Measurements from ENCODE around the gene IKZF1.
A peak's percentile ranks its signal among the peaks of the same experiment; 100 is the strongest.

Gene IKZF1

DNA sequence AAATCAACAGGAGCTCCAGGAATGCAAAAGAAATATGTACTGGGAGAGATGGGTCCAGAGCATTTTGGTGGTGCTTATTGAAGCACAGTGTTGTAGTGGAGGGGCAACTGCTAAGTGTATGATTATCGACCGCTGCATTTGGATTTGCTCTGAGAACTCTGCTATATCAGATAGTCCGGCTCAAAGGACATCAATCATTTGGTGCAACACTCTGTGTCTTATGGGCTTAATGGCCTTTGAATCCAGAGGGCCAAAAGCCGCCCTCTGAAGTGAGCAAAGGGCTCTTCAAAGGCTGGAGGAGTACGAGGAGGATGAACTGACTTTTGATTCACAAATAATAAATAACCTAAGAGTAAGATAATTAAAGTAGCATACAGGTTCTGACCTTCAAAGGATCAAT lies 9.4 kb upstream of the IKZF1 start:
- TF ChIP-seq, protein P1, sequence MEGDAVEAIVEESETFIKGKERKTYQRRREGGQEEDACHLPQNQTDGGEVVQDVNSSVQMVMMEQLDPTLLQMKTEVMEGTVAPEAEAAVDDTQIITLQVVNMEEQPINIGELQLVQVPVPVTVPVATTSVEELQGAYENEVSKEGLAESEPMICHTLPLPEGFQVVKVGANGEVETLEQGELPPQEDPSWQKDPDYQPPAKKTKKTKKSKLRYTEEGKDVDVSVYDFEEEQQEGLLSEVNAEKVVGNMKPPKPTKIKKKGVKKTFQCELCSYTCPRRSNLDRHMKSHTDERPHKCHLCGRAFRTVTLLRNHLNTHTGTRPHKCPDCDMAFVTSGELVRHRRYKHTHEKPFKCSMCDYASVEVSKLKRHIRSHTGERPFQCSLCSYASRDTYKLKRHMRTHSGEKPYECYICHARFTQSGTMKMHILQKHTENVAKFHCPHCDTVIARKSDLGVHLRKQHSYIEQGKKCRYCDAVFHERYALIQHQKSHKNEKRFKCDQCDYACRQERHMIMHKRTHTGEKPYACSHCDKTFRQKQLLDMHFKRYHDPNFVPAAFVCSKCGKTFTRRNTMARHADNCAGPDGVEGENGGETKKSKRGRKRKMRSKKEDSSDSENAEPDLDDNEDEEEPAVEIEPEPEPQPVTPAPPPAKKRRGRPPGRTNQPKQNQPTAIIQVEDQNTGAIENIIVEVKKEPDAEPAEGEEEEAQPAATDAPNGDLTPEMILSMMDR (IDR thresholded peaks at IDR 0.05; ENCODE audit: low read depth, low read length), result no peak
- H3K36me3 ChIP-seq, result no peaks in the 10 kb centered on the region
- DNase-seq, result peak; percentile 52
- no peak overlapping the region for H3K4me3 ChIP-seq (ENCODE audit: low read depth, low read length)
- no peaks in the 10 kb centered on the region for H3K9me3 ChIP-seq (ENCODE audit: severe bottlenecking)
- no peaks in the 10 kb centered on the region for H3K27me3 ChIP-seq (ENCODE audit: insufficient read depth, low read depth, severe bottlenecking)
- H3K27ac ChIP-seq, result no peak overlapping the region

DNA sequence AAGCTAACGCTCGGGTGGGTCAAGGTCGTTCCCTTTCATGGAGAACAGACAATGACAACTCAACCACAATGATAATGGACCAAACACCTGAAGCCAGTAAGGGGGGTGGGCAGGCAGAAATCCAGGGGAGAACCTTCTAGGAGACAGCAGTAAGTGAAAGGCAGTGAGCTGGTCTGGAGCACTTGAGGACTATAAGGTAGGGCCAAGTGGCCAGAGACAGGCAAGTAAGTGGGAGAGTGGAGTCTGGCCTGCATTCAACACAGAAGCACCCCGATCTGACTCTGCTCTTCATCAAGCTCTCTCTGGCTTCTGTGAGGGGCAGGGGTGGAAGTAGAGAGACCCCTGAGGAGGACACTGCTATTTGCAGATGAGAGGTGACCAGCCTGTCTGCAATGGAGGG lies 7.7 kb upstream of the IKZF1 start:
- Histone ChIP-seq H3K27me3 (ENCODE audit: insufficient read depth, low read depth, severe bottlenecking) (no peaks in the 10 kb centered on the region), H3K27ac (no peak overlapping the region), H3K4me3 (ENCODE audit: low read depth, low read length) (no peak overlapping the region), H3K9me3 (ENCODE audit: severe bottlenecking) (no peaks in the 10 kb centered on the region), H3K36me3 (no peaks in the 10 kb centered on the region)
- TF ChIP-seq, protein P1 (IDR thresholded peaks at IDR 0.05; ENCODE audit: low read depth, low read length), result no peak
- DNase-seq, result no peak

DNA sequence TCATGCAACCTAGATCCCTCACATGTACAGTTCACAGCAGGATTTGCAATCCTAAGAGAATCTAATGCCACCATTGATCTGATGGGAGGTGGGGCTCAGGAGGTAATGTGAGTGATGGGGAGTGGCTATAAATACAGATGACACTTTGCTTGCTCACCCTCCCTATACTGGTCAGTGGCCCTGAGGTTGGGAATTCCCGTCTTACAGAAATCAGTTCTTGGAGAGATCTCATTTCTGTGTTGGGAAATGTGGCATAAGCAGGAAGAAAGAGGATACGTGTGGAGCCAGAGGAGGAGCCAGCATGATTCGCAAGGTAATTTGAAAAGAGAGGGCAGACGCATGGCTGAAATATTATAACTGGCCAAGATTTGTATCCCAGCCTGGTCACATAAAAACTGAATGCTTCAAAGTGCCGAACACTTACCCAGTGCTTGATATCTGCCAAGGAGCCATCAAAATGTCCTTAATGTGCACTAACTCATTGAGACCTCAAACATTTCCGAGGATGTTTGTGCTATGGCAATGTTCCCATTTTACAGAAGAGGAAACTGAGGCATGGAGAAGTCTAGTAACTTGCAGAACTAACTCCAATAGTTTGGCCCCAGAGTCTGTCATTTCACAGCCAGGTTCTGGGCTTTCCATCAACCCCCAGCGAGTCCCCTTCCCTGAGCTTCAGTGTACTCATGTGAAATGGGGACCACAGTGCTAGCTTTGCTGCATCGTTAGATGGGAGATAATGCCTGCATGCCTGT lies 5.5 kb upstream of the IKZF1 start:
- H3K4me3 ChIP-seq (ENCODE audit: low read depth, low read length), result no peak overlapping the region
- no peaks in the 10 kb centered on the region for H3K9me3 ChIP-seq (ENCODE audit: severe bottlenecking)
- no peaks in the 10 kb centered on the region for H3K27me3 ChIP-seq (ENCODE audit: insufficient read depth, low read depth, severe bottlenecking)
- H3K36me3 ChIP-seq, result no peaks in the 10 kb centered on the region
- TF ChIP-seq, protein P1 (IDR thresholded peaks at IDR 0.05; ENCODE audit: low read depth, low read length), result no peak
- H3K27ac ChIP-seq, result no peak overlapping the region
- DNase-seq, result no peak

DNA sequence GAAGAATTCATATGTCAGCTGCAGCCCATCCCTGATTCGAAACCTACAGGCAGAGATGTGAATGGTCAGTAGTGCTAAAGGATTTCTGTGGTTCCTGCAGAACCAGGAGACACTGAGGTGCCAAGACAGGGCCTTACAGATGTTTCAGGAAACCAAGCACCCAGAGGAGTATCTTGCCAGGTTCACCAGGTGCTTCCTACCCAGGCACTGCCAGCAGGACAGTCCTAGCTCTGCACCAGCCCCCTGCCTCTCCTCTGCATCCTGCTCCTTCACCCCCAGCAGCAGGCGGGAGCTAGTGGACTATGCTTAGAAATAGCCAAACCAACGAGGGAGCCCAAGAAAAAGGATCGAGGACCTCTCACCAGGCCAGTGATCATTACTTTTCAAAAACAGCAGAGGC lies 4.2 kb upstream of the IKZF1 start:
- Histone ChIP-seq H3K4me3 (ENCODE audit: low read depth, low read length) (no peak overlapping the region), H3K27me3 (ENCODE audit: insufficient read depth, low read depth, severe bottlenecking) (no peaks in the 10 kb centered on the region), H3K27ac (no peak overlapping the region), H3K36me3 (no peaks in the 10 kb centered on the region), H3K9me3 (ENCODE audit: severe bottlenecking) (no peaks in the 10 kb centered on the region)
- no peak for DNase-seq
- TF ChIP-seq, protein P1 (IDR thresholded peaks at IDR 0.05; ENCODE audit: low read depth, low read length), result no peak

DNA sequence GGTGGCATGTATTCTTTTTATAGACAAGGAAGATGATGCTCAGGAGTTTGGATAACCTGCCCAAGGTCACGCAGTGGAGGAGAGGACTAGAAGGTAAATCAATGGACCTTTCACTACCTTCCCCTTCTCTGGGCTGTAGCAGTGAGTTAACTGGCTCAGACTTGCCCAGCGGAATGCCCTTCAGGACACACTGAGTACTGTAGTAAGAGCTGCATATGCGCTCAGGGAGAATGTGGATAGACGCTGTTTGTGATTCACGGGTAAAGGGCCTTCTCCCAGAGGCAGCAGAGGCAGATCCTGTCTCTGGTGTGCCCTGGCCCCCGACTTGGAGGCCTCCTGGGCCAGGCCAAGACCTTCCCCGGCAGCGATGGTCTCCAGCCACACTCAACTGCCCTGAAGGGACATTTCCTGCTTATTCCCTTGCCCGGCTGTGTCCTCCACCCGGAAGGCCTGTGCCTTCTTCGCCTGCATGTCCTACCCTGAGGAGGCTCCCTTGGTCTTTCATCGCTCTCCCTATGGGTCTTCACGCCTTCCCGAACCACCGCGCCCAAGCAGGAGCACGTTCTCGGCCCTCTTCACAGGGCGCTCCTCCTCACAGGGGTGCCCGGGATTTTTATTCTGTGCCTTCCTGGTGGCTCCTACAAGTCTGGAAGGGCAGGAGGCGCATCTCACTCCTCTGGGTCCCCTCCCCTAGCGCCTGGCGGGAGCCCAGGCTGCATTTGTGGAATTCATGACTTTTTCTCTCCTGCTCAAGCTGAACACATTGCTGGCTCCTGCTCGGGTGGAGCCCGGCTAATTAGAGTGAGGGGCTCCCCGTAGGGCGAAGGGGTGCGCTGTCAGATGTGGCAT lies 1.8 kb upstream of the IKZF1 start:
- H3K4me3 ChIP-seq (ENCODE audit: low read depth, low read length), result no peak overlapping the region
- TF ChIP-seq, protein P1 (IDR thresholded peaks at IDR 0.05; ENCODE audit: low read depth, low read length), result no peak

More for the DNA sequence above, 1.8 kb upstream of the IKZF1 start:
- Histone ChIP-seq H3K9me3 (ENCODE audit: severe bottlenecking) (no peaks in the 10 kb centered on the region), H3K27ac (no peak overlapping the region), H3K27me3 (ENCODE audit: insufficient read depth, low read depth, severe bottlenecking) (no peaks in the 10 kb centered on the region), H3K36me3 (no peaks in the 10 kb centered on the region)
- no peak for DNase-seq

Measured in WERI-Rb-1 (cell line).